ENCODE data around the gene SPATA6.

Gene SPATA6

GRCh38 chr1:48418742-48419141 is 53.3 kb downstream of the SPATA6 start:
- DNase-seq (ENCODE audit: low spot score): no peak
- TF ChIP-seq, protein P1, sequence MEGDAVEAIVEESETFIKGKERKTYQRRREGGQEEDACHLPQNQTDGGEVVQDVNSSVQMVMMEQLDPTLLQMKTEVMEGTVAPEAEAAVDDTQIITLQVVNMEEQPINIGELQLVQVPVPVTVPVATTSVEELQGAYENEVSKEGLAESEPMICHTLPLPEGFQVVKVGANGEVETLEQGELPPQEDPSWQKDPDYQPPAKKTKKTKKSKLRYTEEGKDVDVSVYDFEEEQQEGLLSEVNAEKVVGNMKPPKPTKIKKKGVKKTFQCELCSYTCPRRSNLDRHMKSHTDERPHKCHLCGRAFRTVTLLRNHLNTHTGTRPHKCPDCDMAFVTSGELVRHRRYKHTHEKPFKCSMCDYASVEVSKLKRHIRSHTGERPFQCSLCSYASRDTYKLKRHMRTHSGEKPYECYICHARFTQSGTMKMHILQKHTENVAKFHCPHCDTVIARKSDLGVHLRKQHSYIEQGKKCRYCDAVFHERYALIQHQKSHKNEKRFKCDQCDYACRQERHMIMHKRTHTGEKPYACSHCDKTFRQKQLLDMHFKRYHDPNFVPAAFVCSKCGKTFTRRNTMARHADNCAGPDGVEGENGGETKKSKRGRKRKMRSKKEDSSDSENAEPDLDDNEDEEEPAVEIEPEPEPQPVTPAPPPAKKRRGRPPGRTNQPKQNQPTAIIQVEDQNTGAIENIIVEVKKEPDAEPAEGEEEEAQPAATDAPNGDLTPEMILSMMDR (IDR thresholded peaks at IDR 0.05; ENCODE audit: extremely low read depth, missing control alignments): no peak

DNA sequence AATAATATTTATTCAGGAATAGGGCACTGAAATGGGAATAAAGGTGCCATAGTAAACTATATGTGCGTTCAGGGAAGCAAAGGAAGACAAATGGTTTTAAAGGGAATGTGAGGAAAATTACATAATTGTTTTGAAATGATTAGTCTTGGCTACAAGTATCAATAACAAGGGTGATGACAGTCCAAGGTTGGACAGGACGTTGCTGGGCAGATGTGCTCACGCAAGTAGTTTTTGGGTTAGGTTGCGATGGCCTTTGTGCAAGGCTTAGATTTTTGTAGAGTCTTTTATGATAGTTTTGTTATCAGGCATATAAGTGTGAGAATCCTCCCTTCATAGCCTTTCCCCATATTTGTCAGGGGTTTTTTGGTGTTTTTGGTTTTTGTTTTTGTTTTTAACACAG is 57.0 kb downstream of the SPATA6 start:
- DNase-seq (ENCODE audit: low spot score): no peak
- TF ChIP-seq, protein P1 (IDR thresholded peaks at IDR 0.05; ENCODE audit: extremely low read depth, missing control alignments): no peak

DNA sequence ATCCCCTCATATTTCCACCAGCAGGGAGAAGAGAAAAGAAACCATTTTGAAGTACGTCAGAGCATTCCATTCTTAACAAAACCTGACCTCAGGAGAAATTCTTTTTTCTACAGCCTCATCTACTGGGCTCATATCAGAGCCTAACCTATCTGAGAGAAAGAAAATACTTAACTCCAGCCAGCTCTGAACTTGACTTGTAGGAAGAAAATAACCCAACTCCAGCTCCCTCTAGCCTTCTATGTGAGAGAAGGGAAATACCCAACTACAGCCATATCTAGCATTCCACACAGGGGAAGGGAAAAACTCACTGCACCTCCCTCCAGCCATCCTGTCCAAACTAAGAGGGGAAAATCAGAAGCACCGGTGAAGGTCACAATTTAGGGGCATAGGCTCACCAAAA is 57.7 kb downstream of the SPATA6 start:
- TF ChIP-seq, protein P1 (IDR thresholded peaks at IDR 0.05; ENCODE audit: extremely low read depth, missing control alignments): no peak
- no peak for DNase-seq (ENCODE audit: low spot score)

DNA sequence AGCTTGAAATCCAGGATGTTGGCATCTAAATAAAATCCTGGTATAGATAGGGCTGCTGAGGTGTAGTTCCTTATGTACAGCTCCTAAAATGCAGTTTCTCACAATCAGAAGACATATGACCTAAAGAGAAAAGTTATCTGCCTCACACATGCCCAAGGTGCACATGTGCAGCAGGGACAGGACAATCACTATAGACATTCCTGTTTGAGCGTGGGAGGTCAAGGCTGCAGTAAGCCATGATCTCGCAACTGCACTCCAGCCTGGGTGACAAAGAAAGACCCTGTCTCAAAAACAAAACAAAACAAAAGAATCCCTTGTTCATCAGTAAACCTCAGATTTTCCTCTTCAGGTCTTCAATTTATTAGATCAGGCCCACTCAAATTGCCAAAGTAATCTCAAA is 66.1 kb downstream of the SPATA6 start:
- DNase-seq (ENCODE audit: low spot score): no peak
- TF ChIP-seq, protein P1 (IDR thresholded peaks at IDR 0.05; ENCODE audit: extremely low read depth, missing control alignments): no peak

- DNase-seq (ENCODE audit: low spot score): no peak
- TF ChIP-seq, protein P1 (IDR thresholded peaks at IDR 0.05; ENCODE audit: extremely low read depth, missing control alignments): no peak
These were observed 66.6 kb downstream of the SPATA6 start for GRCh38 chr1:48405400-48405799.

DNA sequence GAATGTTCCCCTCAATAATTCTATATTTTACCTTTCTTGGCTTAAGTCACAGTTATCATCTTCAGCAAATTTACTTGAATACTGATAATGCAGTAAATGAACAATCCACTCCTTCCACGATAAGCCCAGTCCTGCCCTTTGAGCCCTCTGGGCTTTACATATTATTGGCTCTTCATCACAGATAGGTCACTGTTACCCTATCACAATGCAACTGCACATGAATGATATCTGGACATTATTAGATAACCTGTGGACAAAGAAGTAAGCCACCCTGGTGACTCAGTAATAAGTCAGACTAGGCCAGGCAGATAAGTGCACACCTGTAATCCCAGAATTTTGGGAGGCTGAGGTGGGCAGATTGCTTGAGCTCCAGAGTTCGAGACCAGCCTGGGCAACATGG is 69.4 kb downstream of the SPATA6 start:
- no peak for DNase-seq (ENCODE audit: low spot score)
- TF ChIP-seq, protein P1 (IDR thresholded peaks at IDR 0.05; ENCODE audit: extremely low read depth, missing control alignments): no peak

- no peak for DNase-seq (ENCODE audit: low spot score)
These were observed 75.8 kb downstream of the SPATA6 start for GRCh38 chr1:48396208-48396607.

More at GRCh38 chr1:48396208-48396607, 75.8 kb downstream of the SPATA6 start:
- TF ChIP-seq, protein P1 (IDR thresholded peaks at IDR 0.05; ENCODE audit: extremely low read depth, missing control alignments): no peak

Data from GM20000 (cell line).